Spleen (tissue), 13 donors: ENCODE data around the gene HMBS. TPM values are rescaled to one million over a fixed set of nuclear protein-coding genes. Genes with fewer than 3 reads are reported as not detected.
"Not testable (repeated sequence)": the region's sequence is repeated elsewhere in the genome, so short reads cannot be mapped to it uniquely, and the experiment has no call there.

Experiments used
- DNase-seq: peaks from one replicate; pipeline ENCODE4 v3.0.0-alpha.2; 2020
- H3K27ac ChIP-seq, 8 donors: fragments of 200-600 bp; sonication (generic) in 7 of 8; 1 replicate in 4 of 8; 2 replicates in 4 of 8; pipeline versions ENCODE4 v1.5.0 to v1.8.0; 2016 to 2021; ENCODE audit warnings: inconsistent platforms in 4 of 8, mild to moderate bottlenecking in 4 of 8, moderate library complexity in 1 of 8
- H3K27me3 ChIP-seq, 7 donors: fragments of 200-600 bp; sonication (generic) in 6 of 7; replicated peaks in 1 of 7; 1 replicate in 4 of 7; 2 replicates in 3 of 7; pipeline versions ENCODE4 v1.5.0 to v1.8.0; 2016 to 2021; ENCODE audit warnings: inconsistent platforms in 3 of 7, mild to moderate bottlenecking in 1 of 7
- H3K36me3 ChIP-seq, 6 donors: fragments of 200-600 bp; sonication (generic) in 5 of 6; 1 replicate in 4 of 6; 2 replicates in 2 of 6; pipeline versions ENCODE4 v1.5.0 to v1.8.0; 2016 to 2021; ENCODE audit warnings: inconsistent platforms in 2 of 6
- H3K4me1 ChIP-seq, 6 donors: fragments of 200-600 bp; sonication (generic) in 5 of 6; 1 replicate in 3 of 6; 2 replicates in 3 of 6; pipeline versions ENCODE4 v1.5.0 to v1.8.0; 2016 to 2021; ENCODE audit warnings: inconsistent platforms in 3 of 6
- H3K4me3 ChIP-seq, 8 donors: fragments of 200-600 bp; sonication (generic) in 7 of 8; 1 replicate in 4 of 8; 2 replicates in 4 of 8; pipeline versions ENCODE4 v1.5.0 to v1.8.0; 2016 to 2021; ENCODE audit warnings: inconsistent platforms in 4 of 8, mild to moderate bottlenecking in 4 of 8, moderate library complexity in 2 of 8
- H3K9me3 ChIP-seq, 8 donors: fragments of 200-600 bp; sonication (generic) in 7 of 8; 1 replicate in 4 of 8; 2 replicates in 4 of 8; pipeline versions ENCODE4 v1.5.0 to v1.8.0; 2016 to 2021; ENCODE audit warnings: inconsistent platforms in 4 of 8
- POLR2A ChIP-seq, 3 donors: fragments of 450-650 bp; IDR thresholded peaks; one replicate each; pipeline ENCODE4 v1.5.1; 2017; ENCODE audit warnings: antibody characterized with exemption in 3 of 3, mild to moderate bottlenecking in 1 of 3
- POLR2AphosphoS5 ChIP-seq, 3 donors: sonication (generic); formaldehyde crosslinking; IDR thresholded peaks; one replicate each; pipeline ENCODE4 v1.5.1; 2017; ENCODE audit warnings: antibody characterized with exemption in 3 of 3
- WGBS, 5 donors: extraction: QIAGEN DNeasy Blood & Tissue Kit in 3 of 5; methylation state at CpG; one replicate each; pipeline versions ENCODE4 v1.1.5 to v1.1.7; 2013 to 2018; 5-methylcytosine and 5-hydroxymethylcytosine counted together
- intact Hi-C: fragments of 100-400 bp; cut with DNase I; formaldehyde crosslinking; loops from one replicate; pipeline ENCODE4 v1.15.0; 2023; ENCODE audit warnings: low total_unique reads
- long read RNA-seq, 2 donors: transcript quantifications; one replicate each; lab custom pipeline, GENCODE V29; 2026
- polyA plus RNA-seq, 3 donors: library from polyadenylated mRNA; stranded (reverse); fragments of 200-250 nt; gene quantifications; one replicate each; pipeline ENCODE4 v1.2.1, GENCODE V29; 2013
- total RNA-seq, 7 donors: library from RNA; depleted of rRNA in 3 of 7; stranded (reverse); fragments of >200 nt in 3 of 7; fragmentation: NEBNext Ultra II Directional in 4 of 7; extraction: Animal tissue kit (Norgen Biotek cat#: 25700) in 4 of 7; gene quantifications; one replicate each; pipeline versions ENCODE4 v1.1.0 to v1.2.1, GENCODE V29; 2016 to 2021
- TF ChIP-seq, protein P1 (sequence below), 11 experiments: fragments of 200-600 bp in 7 of 11; fragments of 450-650 bp in 4 of 11; sonication (generic) in 4 of 11; IDR thresholded peaks in 8 of 11; conservative IDR thresholded peaks in 3 of 11; 1 replicate in 7 of 11; 2 replicates in 4 of 11; pipeline versions ENCODE4 v1.4.0 to v1.8.0; 2016 to 2021; ENCODE audit warnings: antibody characterized with exemption in 11 of 11, inconsistent platforms in 4 of 11, mild to moderate bottlenecking in 1 of 11
- donor health status: healthy with polysubstance abuse.
- donor health status: DM: no; HTN: no; CAD: no; lungs with moderate emphysema.
- donor health status: DM: no; HTN: no; CAD: no.
- donor health status: Bipolar disorder and iron deficiency.
- donor health status: healthy.
- donor health status: DM: no; HTN: no; CAD: no.
- donor health status: DM: yes; HTN: yes; CAD: no.

Gene HMBS
- total RNA-seq, result 10 to 100 TPM in 6 of 7 donors, 1 to 10 TPM in 1; 7.4 to 42.6 (median 14.1) TPM
- 10 to 100 TPM; 22.8 to 42.0 (median 23.3) TPM for polyA plus RNA-seq
- long read RNA-seq, donor 1, transcript HMBS-211 (14 exons, 1,895 nt), result major isoform, 14 of 19 reads
- long read RNA-seq, donor 1, partial matches to known transcripts, result 0 of 19 reads
- long read RNA-seq, donor 1, other reads (novel, unspliced or antisense), result 0 of 19 reads
- long read RNA-seq, donor 2, transcript HMBS-201 (14 exons, 1,501 nt), result minor isoform, 7 of 67 reads
- long read RNA-seq, donor 2, transcript HMBS-211 (14 exons, 1,895 nt), result major isoform, 39 of 67 reads
- long read RNA-seq, donor 2, transcript HMBS-219 (3 exons, 1,542 nt), result minor isoform, 5 of 67 reads
- long read RNA-seq, donor 2, partial matches to known transcripts, result 9 of 67 reads
- long read RNA-seq, donor 2, other reads (novel, unspliced or antisense), result 0 of 67 reads

DNA sequence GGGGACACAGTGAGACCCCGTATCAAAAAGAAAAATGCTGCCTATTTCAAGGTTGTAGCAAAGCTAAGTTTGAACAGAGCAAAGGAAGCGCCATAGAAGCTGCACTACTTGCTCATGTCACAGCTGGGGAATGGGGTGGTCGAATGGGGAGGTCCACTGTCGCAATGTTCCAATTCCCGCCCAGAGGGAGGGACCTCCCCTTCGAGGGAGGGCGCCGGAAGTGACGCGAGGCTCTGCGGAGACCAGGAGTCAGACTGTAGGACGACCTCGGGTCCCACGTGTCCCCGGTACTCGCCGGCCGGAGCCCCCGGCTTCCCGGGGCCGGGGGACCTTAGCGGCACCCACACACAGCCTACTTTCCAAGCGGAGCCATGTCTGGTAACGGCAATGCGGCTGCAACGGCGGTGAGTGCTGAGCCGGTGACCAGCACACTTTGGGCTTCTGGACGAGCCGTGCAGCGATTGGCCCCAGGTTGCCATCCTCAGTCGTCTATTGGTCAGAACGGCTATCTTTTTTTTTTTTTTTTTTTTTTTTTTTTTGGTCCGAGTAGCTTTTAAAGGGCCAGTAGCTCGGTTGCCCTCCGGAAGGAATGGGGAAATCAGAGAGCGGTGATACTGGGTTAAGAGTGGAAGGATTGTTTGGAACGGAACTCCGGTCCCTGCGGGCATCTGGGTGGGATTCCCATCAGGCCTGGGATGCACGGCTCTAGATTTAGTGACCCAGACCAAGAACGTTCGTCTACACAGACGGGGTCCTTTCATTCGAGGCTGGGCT is at the start of gene HMBS:
TSS of gene HMBS (plus strand) at position 219 of the 774 bp plus-strand sequence. CDS start at position 372, 153 bp downstream.
- peak; percentile 98 for DNase-seq
- Histone ChIP-seq H3K36me3 (peaks cover 0 to 33% (median 28%) of the 10 kb centered on the region in 6 donors), H3K4me1 (peaks cover 0 to 43% (median 19%) of the 10 kb centered on the region in 6 donors), H3K27me3 (no peaks in the 10 kb centered on the region), H3K27ac (peak within 1 kb of the TSS; percentile 68 to 96 (median 88)), H3K4me3 (peak within 1 kb of the TSS; percentile 51 to 97 (median 80)), H3K9me3 (no peaks in the 10 kb centered on the region)
- intact Hi-C loops, result no loop called here
- TF ChIP-seq, protein P1, sequence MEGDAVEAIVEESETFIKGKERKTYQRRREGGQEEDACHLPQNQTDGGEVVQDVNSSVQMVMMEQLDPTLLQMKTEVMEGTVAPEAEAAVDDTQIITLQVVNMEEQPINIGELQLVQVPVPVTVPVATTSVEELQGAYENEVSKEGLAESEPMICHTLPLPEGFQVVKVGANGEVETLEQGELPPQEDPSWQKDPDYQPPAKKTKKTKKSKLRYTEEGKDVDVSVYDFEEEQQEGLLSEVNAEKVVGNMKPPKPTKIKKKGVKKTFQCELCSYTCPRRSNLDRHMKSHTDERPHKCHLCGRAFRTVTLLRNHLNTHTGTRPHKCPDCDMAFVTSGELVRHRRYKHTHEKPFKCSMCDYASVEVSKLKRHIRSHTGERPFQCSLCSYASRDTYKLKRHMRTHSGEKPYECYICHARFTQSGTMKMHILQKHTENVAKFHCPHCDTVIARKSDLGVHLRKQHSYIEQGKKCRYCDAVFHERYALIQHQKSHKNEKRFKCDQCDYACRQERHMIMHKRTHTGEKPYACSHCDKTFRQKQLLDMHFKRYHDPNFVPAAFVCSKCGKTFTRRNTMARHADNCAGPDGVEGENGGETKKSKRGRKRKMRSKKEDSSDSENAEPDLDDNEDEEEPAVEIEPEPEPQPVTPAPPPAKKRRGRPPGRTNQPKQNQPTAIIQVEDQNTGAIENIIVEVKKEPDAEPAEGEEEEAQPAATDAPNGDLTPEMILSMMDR (IDR thresholded peaks at IDR 0.05 in 8 of 11, conservative IDR thresholded peaks at IDR 0.05 in 3 of 11), result peak in 1 of 11 experiments; percentile 13
- TF ChIP-seq POLR2A (IDR thresholded peaks at IDR 0.05), result no peak
- peak; percentile 89 to 90 (median 90) for TF ChIP-seq POLR2AphosphoS5 (IDR thresholded peaks at IDR 0.05)
- 1% methylated on average over 37 to 45 of the region's 45 CpGs for WGBS, 5 donors

DNA sequence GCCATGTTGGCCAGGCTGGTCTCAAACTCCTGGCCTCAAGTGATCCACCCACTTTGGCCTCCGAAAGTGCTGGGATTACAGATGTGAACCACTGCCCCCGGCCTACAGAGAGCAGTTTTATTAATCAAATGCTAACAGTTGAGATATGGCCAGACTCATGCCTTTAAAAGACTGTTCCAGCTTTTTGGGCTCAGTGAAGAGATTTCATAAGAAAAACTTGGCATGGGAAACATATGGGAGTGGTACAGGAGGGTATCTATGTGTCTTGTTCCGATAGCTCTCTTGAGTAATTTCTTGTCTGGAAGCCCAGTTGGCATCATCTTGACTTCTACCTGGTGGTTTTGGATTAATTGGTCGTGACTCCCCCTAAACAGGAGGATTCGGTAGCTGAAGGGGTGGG is 45.8 kb upstream of the HMBS start:
- no peak overlapping the region for H3K4me3 ChIP-seq
- peak; percentile 13 for DNase-seq
- H3K4me1 ChIP-seq, result peaks cover 0 to 8% (median 0%) of the 10 kb centered on the region in 6 donors
- intact Hi-C loops, result no loop called here
- H3K27ac ChIP-seq, result no peak overlapping the region
- H3K36me3 ChIP-seq, result no peaks in the 10 kb centered on the region
- H3K27me3 ChIP-seq, result no peaks in the 10 kb centered on the region
- no peak for TF ChIP-seq POLR2AphosphoS5 (IDR thresholded peaks at IDR 0.05)
- no peaks in the 10 kb centered on the region for H3K9me3 ChIP-seq
- WGBS, 5 donors, result 87 to 93% (median 92%) methylated on average over 5 of the region's 5 CpGs

DNA sequence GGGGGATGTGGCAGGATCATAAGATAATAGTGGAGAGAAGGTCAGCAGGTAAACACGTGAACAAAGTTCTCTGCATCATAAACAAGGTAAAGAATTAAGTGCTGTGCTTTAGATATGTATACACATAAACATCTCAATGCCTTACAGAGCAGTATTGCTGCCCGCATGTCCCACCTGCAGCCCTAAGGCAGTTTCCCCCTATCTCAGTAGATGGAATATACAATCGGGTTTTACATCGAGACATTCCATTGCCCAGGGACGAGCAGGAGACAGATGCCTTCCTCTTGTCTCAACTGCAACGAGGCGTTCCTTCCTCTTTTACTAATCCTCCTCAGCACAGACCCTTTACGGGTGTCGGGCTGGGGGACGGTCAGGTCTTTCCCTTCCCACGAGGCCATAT is 45.2 kb upstream of the HMBS start:
- intact Hi-C loops, H3K36me3 ChIP-seq, H3K27ac ChIP-seq, H3K4me1 ChIP-seq, H3K27me3 ChIP-seq, H3K4me3 ChIP-seq, H3K9me3 ChIP-seq: not testable (repeated sequence)
- peak; percentile 39 for DNase-seq
- 11 to 40% (median 23%) methylated on average over 7 to 11 of the region's 11 CpGs for WGBS, 5 donors

DNA sequence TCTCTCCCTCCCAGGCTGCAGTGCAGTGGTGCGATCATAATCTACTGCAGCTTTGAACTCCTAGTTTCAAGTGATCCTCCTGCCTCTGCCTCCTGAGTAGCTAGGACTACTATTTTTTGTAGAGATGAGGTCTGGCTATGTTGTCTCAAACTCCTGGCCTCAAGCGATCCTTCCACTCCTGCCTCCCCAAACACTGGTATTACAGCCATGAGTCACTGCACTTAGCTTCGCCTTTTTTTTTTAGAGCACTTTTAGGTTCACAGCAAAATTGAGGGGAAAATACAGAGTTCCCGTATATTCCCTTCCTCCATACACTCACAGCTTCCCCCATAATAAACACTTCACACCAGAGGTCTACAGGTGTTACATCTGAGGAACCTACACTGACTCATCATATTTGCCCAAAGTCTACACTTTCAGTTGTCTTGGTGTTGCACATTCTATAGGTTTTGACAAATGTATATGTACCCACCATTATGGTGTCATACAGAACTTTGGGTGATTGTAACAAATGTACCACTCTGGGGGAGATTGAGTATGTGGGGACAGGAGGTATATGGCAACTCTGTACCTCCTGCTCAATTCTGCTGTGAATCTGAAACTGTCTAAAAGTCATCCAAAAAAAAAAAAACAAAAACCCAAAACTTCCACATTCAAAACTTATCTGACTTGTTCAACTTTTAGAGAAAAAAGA is 42.7 kb upstream of the HMBS start:
- Histone ChIP-seq H3K27ac (no peak overlapping the region), H3K9me3 (no peaks in the 10 kb centered on the region), H3K4me1 (peaks cover 0 to 8% (median 0%) of the 10 kb centered on the region in 6 donors), H3K27me3 (no peaks in the 10 kb centered on the region), H3K36me3 (peaks cover 0 to 29% (median 20%) of the 10 kb centered on the region in 6 donors), H3K4me3 (no peak overlapping the region)
- 81 to 93% (median 91%) methylated on average over 4 of the region's 4 CpGs for WGBS, 5 donors
- no peak for DNase-seq
- TF ChIP-seq, protein P1 (IDR thresholded peaks at IDR 0.05 in 8 of 11, conservative IDR thresholded peaks at IDR 0.05 in 3 of 11), result no peak
- TF ChIP-seq POLR2AphosphoS5 (IDR thresholded peaks at IDR 0.05), result no peak
- TF ChIP-seq POLR2A (IDR thresholded peaks at IDR 0.05), result no peak
- intact Hi-C loops, result no loop called here
